ENCODE results near the gene MTOR.
"Not testable (repeated sequence)": the region's sequence is repeated elsewhere in the genome, so short reads cannot be mapped to it uniquely, and the experiment has no call there.

Gene MTOR

DNA sequence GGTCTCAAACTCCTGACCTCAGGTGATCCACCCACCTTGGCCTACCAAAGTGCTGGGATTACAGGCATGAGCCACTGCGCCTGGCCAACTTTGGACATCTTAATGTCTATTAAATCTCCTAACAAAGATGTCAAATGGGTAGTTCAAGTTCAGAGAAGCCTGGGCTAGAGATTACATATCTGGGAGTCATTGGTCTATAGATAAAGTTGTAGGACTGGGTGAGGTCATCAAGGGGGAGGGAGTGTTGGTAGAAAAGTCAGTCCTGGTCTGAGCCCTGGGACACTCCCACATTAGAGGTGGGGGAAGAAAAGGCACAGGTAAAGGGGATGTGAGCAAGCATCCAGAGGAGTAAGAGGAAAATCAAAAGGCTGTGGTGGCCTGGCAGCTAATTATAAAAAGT is 17.3 kb upstream of the MTOR start:
- H3K4me3 ChIP-seq (ENCODE audit: low read depth, low read length) = no peak overlapping the region
- TF ChIP-seq, protein P1, sequence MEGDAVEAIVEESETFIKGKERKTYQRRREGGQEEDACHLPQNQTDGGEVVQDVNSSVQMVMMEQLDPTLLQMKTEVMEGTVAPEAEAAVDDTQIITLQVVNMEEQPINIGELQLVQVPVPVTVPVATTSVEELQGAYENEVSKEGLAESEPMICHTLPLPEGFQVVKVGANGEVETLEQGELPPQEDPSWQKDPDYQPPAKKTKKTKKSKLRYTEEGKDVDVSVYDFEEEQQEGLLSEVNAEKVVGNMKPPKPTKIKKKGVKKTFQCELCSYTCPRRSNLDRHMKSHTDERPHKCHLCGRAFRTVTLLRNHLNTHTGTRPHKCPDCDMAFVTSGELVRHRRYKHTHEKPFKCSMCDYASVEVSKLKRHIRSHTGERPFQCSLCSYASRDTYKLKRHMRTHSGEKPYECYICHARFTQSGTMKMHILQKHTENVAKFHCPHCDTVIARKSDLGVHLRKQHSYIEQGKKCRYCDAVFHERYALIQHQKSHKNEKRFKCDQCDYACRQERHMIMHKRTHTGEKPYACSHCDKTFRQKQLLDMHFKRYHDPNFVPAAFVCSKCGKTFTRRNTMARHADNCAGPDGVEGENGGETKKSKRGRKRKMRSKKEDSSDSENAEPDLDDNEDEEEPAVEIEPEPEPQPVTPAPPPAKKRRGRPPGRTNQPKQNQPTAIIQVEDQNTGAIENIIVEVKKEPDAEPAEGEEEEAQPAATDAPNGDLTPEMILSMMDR (IDR thresholded peaks at IDR 0.05; ENCODE audit: low read depth, low read length) = no peak

DNA sequence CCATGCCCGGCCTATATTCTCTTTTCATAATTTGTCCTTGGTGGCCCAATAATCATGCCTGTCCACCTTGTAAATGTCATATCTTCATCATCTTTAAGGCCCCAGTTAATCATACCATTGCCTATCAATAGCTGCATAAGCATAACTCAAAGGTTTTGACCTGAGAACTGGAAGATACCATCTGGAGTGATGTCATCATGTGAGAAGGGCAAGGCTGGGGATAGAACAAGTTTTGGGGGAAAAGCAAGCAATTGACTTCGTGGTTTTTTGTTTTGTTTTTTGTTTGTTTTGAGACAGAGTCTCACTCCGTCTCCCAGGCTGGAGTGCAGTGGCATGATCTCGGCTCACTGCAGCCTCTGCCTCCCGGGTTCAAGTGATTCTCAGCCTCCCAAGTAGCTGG is 16.8 kb upstream of the MTOR start:
- TF ChIP-seq, protein P1 (IDR thresholded peaks at IDR 0.05; ENCODE audit: low read depth, low read length) = no peak
- H3K4me3 ChIP-seq (ENCODE audit: low read depth, low read length) = no peak overlapping the region

DNA sequence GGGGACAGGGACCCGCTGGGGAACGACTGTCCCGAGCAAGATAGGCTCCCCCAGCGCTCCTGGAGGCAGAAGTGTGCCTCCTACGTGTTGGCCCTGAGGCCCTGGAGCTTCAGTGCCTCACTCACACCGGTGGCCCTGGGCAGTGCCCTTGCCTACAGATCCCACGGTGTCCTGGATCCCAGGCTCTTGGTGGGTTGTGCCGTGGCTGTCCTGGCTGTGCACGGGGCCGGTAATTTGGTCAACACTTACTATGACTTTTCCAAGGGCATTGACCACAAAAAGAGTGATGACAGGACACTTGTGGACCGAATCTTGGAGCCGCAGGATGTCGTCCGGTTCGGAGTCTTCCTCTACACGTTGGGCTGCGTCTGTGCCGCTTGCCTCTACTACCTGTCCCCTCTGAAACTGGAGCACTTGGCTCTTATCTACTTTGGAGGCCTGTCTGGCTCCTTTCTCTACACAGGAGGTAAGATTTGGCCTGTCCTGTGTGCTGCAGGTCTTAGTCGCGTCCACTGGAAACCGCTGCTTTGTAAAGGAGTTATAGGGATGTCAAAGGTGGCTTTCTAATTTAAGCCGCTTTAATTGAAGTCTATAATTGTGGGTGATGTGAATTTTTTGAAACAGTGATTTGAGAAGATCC is 11.4 kb upstream of the MTOR start:
- peak overlapping the region; percentile 76 for H3K4me3 ChIP-seq (ENCODE audit: low read depth, low read length)
- TF ChIP-seq, protein P1 (IDR thresholded peaks at IDR 0.05; ENCODE audit: low read depth, low read length) = no peak

DNA sequence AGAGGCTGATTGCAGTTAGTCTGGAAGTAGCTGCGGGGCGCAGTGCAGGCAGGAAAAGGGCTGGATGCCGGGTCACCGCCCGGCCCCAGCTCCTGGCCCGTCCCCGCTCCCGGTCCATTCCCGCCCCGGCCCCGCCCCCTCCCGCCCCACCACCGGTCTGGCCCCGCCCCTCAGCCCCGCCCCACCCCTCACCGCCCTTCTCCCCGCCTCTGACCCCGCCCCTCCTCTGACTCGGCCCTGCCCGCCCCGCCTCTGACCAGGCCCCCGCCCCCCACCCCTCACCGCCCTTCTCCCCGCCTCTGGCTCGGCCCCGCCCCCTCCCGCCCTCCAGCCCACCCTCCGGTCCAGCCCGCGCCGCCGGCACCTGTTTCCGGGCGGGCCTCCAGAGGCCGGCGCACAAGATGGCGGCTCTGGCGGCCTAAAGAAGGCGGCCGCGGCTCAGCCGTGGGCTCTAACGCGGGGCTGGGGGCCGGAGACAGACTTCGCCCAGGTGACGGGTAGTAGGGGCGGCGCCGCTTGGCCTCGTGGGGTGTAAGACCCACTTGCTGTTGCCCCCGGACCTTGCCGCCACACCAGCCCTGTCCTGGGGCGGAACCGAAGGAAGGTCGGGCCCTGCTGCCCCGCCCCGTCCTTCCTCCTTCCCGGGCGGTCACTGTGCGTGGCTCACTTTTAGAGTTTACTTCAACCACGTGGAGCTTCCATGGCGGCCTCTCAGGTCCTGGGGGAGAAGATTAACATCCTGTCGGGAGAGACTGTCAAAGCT is 10.7 kb upstream of the MTOR start, which contains the start of gene UBIAD1:
Gene UBIAD1 (plus strand): TSS at position 367 of the 763 bp plus-strand sequence. CDS start 334 bp downstream, at position 701.
- peak within 1 kb of the TSS; percentile 76 for H3K4me3 ChIP-seq (ENCODE audit: low read depth, low read length)
- TF ChIP-seq, protein P1 (IDR thresholded peaks at IDR 0.05; ENCODE audit: low read depth, low read length) = no peak

DNA sequence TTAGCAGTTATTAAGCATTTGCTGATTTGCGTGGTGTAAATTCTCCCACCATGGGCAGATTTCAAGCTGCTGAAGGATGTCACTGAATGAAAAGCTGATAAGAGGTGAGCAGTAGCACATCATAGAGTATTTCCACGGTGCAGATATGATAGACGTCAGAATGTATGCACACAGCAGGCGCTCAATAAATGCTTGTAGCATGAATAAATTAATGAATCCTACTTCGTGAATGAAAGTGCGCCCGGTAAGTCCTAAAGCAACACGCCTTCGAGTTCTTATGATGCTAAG is 10.1 kb upstream of the MTOR start:
- H3K4me3 ChIP-seq (ENCODE audit: low read depth, low read length) = 0 out of 2 replicates have a peak overlapping the region, but pooled peaks have one; percentile 20
- TF ChIP-seq, protein P1 (IDR thresholded peaks at IDR 0.05; ENCODE audit: low read depth, low read length) = no peak

DNA sequence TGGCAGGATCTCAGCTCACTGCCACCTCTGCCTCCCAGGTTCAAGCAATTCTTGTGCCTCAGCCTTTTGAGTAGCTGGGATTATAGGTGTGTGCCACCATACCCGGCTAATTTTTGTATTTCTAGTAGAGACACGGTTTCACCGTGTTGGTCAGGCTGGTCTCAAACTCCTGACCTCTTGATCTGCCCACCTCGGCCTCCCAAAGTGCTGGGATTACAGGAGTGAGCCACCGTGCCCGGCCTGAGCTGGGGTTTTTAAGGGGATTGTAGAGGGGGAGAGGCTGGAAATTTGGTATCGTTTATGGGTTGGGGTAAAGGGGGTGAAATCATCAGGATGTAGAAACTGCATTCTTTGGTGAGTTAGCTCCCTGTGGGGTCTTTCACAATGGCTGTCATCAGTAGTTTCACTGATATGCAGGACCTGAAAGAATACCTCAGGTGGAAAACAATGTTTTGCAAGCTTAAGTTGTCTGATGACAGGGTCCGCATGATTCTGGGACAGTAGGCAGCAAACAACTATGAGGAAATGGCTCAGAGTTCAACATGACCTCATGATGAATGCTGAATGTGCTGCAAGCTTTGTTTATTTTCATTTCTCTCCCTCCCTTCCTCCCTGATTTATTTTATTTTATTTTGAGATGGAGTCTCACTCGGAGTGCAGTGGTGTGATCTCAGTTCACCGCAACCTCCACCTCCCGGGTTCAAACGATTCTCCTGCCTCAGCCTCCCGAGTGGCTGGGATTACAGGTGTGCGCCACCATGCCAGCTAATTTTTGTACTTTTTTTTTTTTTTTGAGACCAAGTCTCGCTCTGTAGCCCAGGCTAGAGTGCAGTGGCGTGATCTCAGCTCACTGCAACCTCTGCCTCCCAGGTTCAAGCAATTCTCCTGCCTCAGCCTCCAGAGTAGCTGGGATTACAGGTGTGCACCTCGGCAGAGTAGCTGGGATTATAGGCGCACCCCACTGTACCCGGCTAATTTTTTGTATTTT is 5.3 kb upstream of the MTOR start:
- not testable (repeated sequence) for H3K4me3 ChIP-seq (ENCODE audit: low read depth, low read length)

DNA sequence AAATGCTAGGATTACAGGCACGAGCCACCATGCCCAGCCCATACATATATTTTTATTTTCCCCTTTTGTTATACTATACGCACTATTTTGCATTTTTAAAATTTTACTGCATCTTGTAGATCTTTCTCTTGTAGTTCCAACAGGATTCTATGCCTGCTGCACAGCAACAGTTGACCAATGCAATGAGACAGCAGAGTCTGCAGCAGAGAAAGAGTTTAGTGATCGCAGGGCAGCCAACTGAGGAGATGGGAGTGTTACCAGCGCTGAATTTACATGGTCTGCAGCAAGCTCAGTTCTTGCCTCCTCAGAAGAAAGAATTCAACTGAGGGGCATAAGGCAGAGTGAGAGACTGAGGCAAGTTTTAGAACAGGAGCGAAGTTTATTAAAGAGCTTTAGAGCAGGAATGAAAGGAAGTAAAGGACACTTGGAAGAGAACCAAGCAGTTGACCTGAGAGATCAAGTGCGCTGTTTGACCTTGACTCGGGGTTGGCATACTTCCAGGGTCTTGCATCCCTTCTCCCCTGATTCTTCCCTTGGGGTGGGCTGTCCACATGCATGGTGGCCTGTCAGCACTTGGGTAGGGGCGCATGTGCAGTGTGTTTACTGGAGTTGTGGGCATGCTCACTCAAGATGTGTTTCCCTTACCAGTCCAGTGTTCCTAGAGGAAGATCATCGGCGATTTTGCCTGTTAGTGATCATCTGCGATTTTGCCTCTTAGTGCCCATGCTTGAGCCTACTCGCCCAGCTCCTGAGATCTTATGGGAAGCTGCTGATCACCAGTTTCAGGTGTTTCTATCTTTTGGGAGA is 4.1 kb upstream of the MTOR start:
- no peak overlapping the region for H3K4me3 ChIP-seq (ENCODE audit: low read depth, low read length)
- TF ChIP-seq, protein P1 (IDR thresholded peaks at IDR 0.05; ENCODE audit: low read depth, low read length) = no peak

Data from WI38 (cell line).